Measurements from ENCODE around the gene PAPSS1.

DNA sequence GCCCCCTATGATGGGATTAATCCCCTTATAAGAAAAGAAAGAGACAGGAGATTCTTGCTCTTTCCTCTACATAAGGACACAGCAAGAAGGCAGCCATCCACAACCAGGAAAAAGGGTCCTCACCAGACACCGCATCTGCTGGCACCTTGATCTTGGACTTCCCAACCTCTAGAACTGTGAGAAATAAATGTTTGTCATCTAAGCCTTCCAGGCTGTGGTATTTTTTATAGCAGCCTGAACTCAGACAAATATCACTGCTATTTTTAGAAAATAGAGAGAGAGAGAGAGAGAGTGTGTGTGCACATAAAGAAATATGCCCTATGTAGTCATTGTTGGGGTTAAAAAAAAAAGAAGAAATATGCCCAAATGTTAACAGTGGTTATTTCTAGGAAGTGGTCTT lies 104.2 kb downstream of the PAPSS1 start:
- no peak for TF ChIP-seq POLR2A (IDR thresholded peaks at IDR 0.05)
- TF ChIP-seq, protein P1, sequence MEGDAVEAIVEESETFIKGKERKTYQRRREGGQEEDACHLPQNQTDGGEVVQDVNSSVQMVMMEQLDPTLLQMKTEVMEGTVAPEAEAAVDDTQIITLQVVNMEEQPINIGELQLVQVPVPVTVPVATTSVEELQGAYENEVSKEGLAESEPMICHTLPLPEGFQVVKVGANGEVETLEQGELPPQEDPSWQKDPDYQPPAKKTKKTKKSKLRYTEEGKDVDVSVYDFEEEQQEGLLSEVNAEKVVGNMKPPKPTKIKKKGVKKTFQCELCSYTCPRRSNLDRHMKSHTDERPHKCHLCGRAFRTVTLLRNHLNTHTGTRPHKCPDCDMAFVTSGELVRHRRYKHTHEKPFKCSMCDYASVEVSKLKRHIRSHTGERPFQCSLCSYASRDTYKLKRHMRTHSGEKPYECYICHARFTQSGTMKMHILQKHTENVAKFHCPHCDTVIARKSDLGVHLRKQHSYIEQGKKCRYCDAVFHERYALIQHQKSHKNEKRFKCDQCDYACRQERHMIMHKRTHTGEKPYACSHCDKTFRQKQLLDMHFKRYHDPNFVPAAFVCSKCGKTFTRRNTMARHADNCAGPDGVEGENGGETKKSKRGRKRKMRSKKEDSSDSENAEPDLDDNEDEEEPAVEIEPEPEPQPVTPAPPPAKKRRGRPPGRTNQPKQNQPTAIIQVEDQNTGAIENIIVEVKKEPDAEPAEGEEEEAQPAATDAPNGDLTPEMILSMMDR (IDR thresholded peaks at IDR 0.05), result no peak

Measured in esophagus squamous epithelium (tissue), 4 donors.